Parathyroid adenoma (tissue), 2 donors: ENCODE results near the gene LRRC42.

ENCODE experiments used
- H2AFZ ChIP-seq: fragments of 300-600 bp; sonication (generic); one replicate; pipeline ENCODE4 v1.7.0; 2017; ENCODE audit warnings: antibody characterized with exemption, mild to moderate bottlenecking
- H3K27ac ChIP-seq: fragments of 300-600 bp; sonication (generic); one replicate; pipeline ENCODE4 v1.7.0; 2017
- H3K27me3 ChIP-seq: fragments of 300-600 bp; sonication (generic); one replicate; pipeline ENCODE4 v1.7.0; 2017; ENCODE audit warnings: low read length; ENCODE audit not compliant: control insufficient read depth, insufficient read depth
- H3K36me3 ChIP-seq: fragments of 300-600 bp; sonication (generic); one replicate; pipeline ENCODE4 v1.7.0; 2017; ENCODE audit warnings: low read length; ENCODE audit not compliant: control insufficient read depth, insufficient read depth
- H3K4me1 ChIP-seq: fragments of 300-600 bp; sonication (generic); one replicate; pipeline ENCODE4 v1.7.0; 2017; ENCODE audit warnings: control low read depth
- H3K4me2 ChIP-seq: fragments of 300-600 bp; sonication (generic); one replicate; pipeline ENCODE4 v1.7.0; 2017; ENCODE audit warnings: low read length
- H3K4me3 ChIP-seq: fragments of 300-600 bp; sonication (generic); one replicate; pipeline ENCODE4 v1.7.0; 2017; ENCODE audit warnings: low read depth, low read length
- H3K79me2 ChIP-seq: fragments of 300-600 bp; sonication (generic); one replicate; pipeline ENCODE4 v1.7.0; 2017; ENCODE audit warnings: control low read depth
- H3K9ac ChIP-seq: fragments of 300-600 bp; sonication (generic); one replicate; pipeline ENCODE4 v1.7.0; 2017; ENCODE audit warnings: mild to moderate bottlenecking
- H3K9me3 ChIP-seq: fragments of 300-600 bp; sonication (generic); one replicate; pipeline ENCODE4 v1.7.0; 2017; ENCODE audit warnings: low read length; ENCODE audit not compliant: control insufficient read depth
- CTCF ChIP-seq: fragments of 300-600 bp; sonication (generic); IDR thresholded peaks from one replicate; pipeline ENCODE4 v1.7.0; 2017; ENCODE audit warnings: antibody characterized with exemption, mild to moderate bottlenecking
- donor health status: primary hyperparathyroidism.

LRRC42 gene

GRCh38 chr1:54006508-54006907 is 60.4 kb downstream of the LRRC42 start:
- Histone ChIP-seq H3K4me1 (no peaks in the 10 kb centered on the region), H3K27me3 (no peaks in the 10 kb centered on the region), H3K27ac (no peak overlapping the region), H3K9ac (no peak overlapping the region), H3K4me3 (no peak overlapping the region), H2AFZ (no peak overlapping the region), H3K79me2 (no peaks in the 10 kb centered on the region), H3K36me3 (no peaks in the 10 kb centered on the region), H3K4me2 (no peak overlapping the region), H3K9me3 (no peaks in the 10 kb centered on the region)
- no peak for TF ChIP-seq CTCF

- H3K36me3 ChIP-seq: no peaks in the 10 kb centered on the region
- no peak overlapping the region for H3K4me3 ChIP-seq
- no peaks in the 10 kb centered on the region for H3K9me3 ChIP-seq
- TF ChIP-seq CTCF: no peak
- no peaks in the 10 kb centered on the region for H3K4me1 ChIP-seq
- H2AFZ ChIP-seq: no peak overlapping the region
- H3K79me2 ChIP-seq: no peaks in the 10 kb centered on the region
- no peak overlapping the region for H3K27ac ChIP-seq
- H3K27me3 ChIP-seq: no peaks in the 10 kb centered on the region
- H3K9ac ChIP-seq: no peak overlapping the region
- no peak overlapping the region for H3K4me2 ChIP-seq
These were observed 61.5 kb downstream of the LRRC42 start for GRCh38 chr1:54007613-54008012.

- H3K79me2 ChIP-seq: no peaks in the 10 kb centered on the region
- H3K4me2 ChIP-seq: no peak overlapping the region
- no peak for TF ChIP-seq CTCF
- no peaks in the 10 kb centered on the region for H3K4me1 ChIP-seq
- no peak overlapping the region for H2AFZ ChIP-seq
- H3K27me3 ChIP-seq: no peaks in the 10 kb centered on the region
- no peak overlapping the region for H3K27ac ChIP-seq
- no peak overlapping the region for H3K4me3 ChIP-seq
- H3K36me3 ChIP-seq: no peaks in the 10 kb centered on the region
- no peak overlapping the region for H3K9ac ChIP-seq
- no peaks in the 10 kb centered on the region for H3K9me3 ChIP-seq
These were observed 62.7 kb downstream of the LRRC42 start for GRCh38 chr1:54008876-54009275.

- no peak for TF ChIP-seq CTCF
- H3K4me1 ChIP-seq: no peaks in the 10 kb centered on the region
- no peaks in the 10 kb centered on the region for H3K27me3 ChIP-seq
- no peak overlapping the region for H3K9ac ChIP-seq
- no peak overlapping the region for H3K4me3 ChIP-seq
- H3K4me2 ChIP-seq: no peak overlapping the region
- no peaks in the 10 kb centered on the region for H3K36me3 ChIP-seq
- no peaks in the 10 kb centered on the region for H3K9me3 ChIP-seq
- H3K27ac ChIP-seq: no peak overlapping the region
- no peaks in the 10 kb centered on the region for H3K79me2 ChIP-seq
- H2AFZ ChIP-seq: no peak overlapping the region
These were observed 63.3 kb downstream of the LRRC42 start for GRCh38 chr1:54009406-54009805.

- Histone ChIP-seq H3K27me3 (no peaks in the 10 kb centered on the region), H3K27ac (no peak overlapping the region), H3K9me3 (no peaks in the 10 kb centered on the region), H3K4me3 (no peak overlapping the region), H3K79me2 (no peaks in the 10 kb centered on the region), H3K36me3 (no peaks in the 10 kb centered on the region), H3K4me1 (no peaks in the 10 kb centered on the region), H3K4me2 (no peak overlapping the region), H3K9ac (no peak overlapping the region), H2AFZ (no peak overlapping the region)
- no peak for TF ChIP-seq CTCF
These were observed 64.4 kb downstream of the LRRC42 start for GRCh38 chr1:54010415-54011117.
